Hypothalamus (tissue), 51 donors: ENCODE measurements around the gene OTOP3.

Source experiments
- DNase-seq, 51 donors: peaks; one replicate each; lab custom pipeline; 2025; lab: John Stamatoyannopoulos, UW

OTOP3 gene

DNA sequence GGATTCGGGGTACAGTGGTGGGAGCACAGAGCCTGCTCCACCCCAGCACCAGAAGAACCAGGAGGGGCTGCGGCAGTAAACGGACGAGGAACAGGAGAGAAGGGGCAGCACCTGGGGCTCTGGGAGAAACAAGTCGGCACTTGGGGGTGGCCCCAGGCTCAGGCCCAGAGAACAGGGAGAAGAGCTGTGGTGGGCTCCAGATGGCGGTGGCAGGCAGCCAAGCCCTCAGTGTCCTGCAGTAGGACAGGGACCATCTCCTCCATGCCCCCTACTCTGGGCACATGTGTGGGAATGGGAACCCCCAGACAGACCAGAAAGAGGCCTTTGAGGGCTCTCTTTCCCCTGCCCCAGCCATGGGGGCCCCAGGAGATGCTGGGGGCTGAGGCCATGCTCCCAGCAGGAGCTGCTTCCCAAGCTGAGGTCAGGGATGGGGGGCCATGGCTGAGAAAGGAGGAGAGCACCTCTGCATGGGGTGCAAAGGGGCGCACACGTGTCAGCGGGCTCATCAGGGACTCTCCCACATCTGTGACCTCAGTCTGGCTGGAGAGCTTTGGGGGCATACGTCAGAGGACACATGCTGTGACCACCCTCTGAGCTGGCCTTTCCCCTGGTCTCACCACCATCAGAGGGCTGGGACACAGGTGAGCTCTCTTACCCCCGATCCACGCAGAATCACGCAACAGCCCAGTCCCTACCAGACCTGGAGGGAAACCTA is 19.4 kb upstream of the OTOP3 start:
- DNase-seq, result no peak

DNA sequence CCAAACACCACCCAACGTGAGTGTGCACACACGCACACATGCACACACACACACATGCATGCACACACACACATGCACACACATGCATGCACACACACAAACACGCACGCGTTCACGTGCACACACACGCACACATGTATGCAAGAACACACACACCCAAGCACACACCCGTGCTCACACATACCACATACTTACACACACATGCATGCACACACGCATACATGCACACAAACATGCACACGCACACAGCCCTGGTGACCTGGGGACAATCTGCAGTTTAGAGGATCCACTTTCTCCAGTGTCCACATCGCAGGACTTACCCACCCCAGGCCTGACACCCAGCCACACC is 18.9 kb upstream of the OTOP3 start:
- no peak for DNase-seq

DNA sequence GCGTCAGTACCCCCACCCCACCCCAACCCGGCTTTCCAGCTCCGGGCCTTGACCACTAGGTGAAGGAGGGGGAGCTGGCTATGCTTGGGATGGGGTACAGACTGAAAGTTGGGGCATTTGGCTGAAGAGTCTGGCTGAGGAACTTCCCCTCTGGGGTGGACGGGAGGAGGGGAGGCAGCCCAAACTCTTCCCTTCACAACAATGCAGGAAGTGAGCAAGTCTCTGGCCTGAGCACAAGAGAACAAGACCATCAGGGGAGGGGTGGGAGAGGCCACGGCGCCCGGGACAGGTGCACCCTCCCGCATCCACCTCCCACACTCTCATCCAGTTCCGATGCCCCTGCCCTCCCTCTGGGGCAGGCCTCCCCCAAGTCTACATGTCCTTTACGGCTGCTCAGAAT is 18.3 kb upstream of the OTOP3 start:
- no peak for DNase-seq

DNA sequence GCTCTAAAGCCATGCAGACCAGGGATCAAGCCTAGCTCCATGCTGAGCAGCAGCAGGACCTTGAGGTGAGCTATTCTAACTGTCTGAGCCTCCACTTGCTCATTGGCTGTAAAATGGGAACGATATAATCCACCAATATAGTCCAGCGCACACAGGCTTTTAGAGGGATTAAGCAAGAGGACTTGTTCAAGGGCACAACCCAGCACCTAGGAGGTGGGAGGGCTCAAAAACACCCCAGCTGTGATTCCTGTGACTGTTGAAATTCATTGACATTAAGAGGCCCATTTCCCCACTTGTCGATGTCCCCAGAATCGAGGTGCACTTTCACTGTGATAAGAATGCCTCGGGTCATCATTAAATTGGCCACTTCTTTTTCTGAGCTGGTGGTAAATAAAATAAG is 16.8 kb upstream of the OTOP3 start:
- no peak for DNase-seq

DNA sequence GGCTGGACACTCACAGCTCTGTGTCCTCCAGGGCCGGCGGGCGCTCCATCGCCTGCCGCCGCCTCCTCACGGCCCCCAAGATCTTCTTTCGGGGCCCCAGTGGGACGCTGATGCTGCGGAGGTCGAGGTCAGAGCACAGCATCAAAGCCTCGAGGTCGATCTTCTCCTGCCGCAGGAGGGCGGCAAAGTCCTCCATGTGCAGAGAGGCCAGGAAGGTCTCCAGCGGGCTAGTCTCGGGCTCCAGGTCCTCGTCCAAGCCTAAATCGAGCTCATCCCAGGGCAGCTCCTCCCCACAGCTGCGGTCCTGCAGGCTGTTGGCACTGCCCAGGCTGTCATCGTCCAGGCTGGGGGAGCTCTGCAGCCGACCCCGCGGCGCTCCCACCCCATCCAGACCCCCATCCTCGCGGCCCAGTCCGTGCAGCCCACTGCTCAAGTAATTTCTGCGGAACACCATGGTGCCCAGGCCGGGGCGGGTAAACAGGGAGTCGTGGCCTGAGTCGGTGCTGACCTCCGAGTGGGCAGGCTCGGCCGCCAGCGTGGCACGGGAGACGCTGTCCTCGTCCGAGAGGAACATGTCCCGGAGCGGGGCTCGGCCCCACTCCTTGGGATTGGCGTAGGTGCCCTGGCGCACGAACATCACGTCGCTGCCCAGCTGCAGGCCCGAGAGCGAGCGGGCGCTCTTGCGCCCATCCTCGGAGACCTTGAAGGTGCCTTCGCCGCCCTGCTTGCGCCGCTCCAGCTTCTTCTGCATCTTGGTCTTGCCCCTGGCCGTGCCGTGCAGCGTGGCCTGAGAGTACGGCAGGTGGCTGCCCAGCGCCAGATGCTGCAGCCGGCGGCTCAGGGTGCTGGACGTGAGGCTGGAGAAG is 16.0 kb upstream of the OTOP3 start:
- DNase-seq, result peak in 5 of 51 donors; percentile 4 to 45 (median 7)

DNA sequence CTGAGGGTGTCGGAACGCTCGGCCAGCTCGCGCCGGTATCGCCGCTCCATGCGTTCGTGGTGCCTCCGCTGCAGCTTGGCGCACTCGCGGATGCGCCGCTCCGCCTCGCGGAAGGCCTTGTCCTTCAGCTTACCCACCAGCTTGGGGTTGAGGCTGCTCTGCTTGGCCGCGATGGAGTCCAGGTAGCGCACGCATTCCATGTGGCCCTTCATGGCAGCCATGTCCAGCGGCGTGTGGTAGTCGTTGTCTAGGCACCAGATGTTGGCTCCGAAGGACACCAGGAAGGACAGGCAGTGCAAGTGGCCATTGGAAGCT is 15.4 kb upstream of the OTOP3 start:
- no peak for DNase-seq

DNA sequence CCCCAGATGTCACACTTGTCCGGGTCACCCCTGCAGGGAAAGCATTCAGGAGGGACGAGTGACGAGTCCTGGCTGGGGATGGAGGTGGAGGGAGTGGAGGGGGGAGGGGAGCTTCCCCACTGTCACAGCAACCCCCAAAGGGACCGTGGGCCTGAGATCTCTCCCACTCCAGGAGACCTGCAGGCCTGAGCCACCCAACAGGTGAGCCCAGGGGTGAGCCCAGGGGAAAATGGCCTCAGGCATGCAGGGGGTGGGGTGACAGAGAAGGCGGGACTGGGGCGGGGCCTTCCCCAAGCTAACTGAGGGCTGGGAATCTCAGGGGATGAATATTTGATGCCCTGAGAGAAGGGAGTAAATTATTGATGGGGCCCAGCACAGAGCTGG is 15.1 kb upstream of the OTOP3 start:
- DNase-seq, result no peak

DNA sequence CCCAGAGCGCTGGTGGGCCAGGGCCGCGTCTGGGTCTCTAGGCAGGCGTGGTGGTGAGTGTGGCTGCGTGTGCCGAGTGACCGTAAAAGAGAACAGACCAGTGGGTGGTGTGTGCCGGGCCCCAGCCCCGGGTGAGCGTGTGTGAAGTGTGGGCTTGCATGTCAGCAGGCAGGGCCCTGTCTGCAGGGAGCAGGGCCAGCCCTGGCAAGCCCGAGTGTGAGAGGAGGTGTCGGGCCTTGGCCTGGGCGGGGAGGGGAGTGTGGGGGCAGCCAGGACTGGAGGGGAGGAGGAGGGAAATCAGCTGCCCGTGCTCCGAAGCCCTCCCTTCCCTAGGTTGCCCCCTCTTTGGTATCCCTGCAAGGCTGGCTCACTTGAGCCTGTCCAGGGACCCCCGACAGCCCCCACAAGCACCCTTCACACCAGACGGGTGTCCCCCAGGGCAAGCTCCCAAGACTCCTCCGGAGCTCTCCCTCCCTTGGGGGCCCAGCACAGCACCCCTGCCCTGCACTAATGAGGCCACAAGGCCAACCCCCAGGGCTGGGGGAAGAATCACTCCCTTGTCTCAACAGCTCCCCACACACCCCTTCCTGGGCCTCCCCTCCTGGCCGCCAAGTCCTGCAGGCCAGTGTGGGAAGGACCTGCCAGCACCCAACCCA is 14.5 kb upstream of the OTOP3 start:
- DNase-seq, result no peak

DNA sequence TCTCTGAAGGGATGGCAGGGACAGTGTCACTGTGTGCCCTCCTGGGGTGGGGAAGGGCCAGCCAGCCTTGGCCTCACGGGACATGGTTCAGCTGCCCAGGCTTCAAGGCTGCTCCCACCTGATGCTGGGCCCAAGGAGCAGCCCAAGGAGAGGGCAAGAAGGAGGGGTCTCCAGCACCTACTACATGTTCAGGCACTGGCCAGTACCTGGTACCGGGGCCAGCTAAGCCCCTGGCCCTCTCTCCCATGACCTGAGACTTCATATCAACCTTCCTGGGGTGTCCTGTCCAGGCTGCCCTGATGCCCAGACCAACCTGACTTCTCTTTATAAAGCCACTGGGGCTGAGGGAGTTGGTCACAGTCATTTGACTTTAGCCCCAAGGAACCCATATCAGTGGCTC is 13.9 kb upstream of the OTOP3 start:
- no peak for DNase-seq

DNA sequence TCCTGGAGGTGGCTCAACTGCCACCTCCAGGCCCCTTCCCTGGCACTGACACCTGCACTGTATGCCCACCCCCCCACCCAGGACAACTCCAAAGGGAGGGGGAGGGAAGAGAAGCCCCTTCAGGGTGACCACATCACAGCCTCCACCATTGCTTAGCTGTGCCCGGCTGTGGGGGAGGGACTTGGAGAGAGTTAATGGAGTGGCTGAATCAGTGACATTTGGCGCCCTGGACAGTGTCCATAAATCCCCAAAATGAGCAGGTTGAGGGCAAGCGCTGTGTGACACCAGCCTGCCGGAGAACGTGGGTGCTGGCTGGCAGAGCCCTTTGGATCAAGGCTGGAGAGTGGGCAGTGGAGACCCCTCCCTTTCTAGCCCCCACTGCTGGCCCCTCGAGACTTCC is 13.5 kb upstream of the OTOP3 start:
- no peak for DNase-seq

DNA sequence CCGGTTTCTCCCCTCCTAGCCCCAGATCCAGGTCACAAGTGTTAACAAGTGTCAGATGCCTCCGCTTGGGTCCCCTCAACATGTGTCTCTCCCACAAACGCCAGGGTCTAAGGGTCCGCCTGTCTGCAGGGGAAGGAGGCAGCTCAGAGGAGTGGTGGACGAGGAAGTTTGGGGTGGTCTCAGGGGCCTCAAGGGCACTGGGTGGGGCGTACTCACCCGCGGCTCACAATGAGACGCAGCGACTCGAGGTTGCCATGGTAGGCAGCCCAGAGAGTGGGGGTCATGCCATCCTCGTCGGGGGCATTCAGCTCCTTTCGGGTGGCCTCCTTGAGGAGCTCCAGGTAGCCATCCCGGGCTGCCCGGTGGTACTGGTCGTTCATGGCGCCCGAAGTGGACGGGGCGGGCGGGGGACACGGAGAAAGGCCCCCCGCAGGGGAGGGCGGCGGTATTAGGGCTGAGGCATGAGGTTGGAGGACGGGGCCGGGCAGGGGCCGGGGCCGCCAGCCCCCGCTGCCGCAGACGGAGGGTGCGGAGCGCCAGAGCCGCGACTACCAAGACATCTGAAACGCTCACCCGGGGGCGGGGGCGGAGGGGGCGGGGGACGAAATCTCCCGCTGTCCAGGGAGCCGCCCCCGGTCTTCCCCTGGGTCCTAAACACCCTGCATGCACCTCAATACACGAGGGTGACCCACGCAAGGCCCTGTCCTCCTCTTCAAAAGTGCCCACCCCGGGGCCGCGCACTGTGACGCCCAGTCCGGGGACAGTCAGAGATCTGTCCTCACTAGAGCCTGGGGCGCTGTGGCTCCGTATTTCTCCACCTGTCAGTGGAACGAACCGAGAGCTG is 12.8 kb upstream of the OTOP3 start, which contains the start of gene USH1G:
Gene USH1G, minus strand, starts transcription at position 562 of the 844 bp plus-strand sequence. Its CDS starts 182 bp downstream, at position 380.
- DNase-seq, result peak in 1 of 51 donors; percentile 25

DNA sequence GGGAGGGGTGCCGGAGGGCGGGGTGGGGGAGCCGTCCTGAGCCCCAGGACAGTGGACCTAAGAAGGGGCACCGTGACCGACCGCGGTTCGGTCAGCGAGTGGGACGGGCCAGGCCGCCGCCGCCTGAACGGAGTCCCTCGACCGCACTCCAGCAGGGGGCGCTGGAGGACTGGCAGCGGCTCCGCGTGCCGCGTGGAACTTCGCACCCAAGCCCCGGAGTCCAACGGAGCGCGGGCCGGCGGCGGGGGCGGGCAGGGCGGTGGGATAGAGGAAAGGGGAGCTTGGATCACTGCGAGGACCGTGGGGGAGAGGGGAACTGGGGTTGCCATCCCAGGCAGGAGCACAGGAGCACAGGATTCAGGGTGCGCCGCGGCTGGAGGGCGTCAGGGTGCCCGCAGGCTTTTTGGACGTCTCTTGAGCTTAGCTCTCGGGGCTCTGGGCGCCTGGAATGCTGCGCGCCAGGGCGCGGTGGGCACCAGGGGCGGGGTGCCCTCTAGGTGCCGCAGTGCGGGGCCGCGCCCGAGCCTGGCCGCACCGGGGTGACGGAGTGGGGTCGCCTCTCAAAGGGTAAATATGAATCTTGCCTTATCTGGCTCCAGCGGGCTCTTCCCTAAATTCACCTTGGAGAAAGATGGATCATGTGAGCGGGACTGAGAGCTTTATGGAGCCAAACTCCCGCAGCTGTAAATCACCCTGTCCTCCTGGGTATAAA is 12.0 kb upstream of the OTOP3 start:
- DNase-seq, result peak in 32 of 51 donors; percentile 3 to 80 (median 25)

DNA sequence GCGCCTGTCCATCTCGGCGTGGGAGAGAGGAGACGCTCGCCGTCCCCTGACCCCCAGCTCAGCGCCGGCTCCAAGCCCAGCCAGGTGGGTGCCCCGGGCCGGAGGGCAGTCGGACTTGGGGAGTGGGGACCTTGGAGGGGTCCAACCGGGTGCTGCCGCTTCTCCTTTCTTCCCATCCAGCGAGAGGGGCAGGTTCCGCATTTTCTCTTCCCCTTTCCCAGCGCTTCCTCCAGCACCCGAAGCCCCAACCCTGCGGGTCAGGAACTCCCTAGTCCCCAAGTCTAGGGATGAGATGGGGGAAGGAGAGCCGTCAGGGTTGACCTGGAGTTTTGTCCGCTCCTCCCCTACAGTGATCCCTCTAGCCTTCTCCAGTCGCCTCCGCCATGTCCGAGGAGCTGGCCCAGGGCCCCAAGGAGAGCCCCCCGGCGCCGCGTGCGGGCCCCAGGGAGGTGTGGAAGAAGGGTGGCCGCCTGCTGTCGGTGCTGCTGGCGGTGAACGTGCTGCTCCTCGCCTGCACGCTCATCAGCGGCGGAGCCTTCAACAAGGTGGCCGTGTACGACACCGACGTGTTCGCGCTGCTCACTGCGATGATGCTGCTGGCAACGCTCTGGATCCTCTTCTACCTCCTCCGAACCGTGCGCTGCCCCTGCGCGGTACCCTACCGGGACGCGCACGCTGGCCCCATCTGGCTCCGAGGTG is 11.3 kb upstream of the OTOP3 start, which contains the start of gene OTOP2:
Gene OTOP2, plus strand, starts transcription at position 24 of the 699 bp plus-strand sequence. Its CDS starts 360 bp downstream, at position 384.
- peak in 7 of 51 donors; percentile 3 to 14 (median 5) for DNase-seq

DNA sequence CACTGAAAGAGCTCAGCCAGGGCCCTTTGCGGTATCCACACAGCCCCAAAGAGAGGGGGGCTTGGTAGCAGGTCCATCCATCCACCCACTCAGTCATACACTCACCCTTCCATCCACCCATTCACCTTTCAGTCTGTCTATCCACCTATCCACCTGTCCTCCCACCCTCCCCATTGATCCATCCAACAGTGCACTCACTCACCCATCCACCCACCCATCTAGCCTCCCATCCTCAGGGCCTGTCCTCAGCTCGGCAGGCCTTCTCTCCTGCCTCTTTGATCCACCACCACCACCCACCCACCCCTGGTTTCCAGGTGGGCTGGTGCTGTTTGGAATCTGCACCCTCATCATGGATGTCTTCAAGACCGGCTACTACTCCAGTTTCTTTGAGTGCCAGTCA is 10.5 kb upstream of the OTOP3 start:
- DNase-seq, result no peak

DNA sequence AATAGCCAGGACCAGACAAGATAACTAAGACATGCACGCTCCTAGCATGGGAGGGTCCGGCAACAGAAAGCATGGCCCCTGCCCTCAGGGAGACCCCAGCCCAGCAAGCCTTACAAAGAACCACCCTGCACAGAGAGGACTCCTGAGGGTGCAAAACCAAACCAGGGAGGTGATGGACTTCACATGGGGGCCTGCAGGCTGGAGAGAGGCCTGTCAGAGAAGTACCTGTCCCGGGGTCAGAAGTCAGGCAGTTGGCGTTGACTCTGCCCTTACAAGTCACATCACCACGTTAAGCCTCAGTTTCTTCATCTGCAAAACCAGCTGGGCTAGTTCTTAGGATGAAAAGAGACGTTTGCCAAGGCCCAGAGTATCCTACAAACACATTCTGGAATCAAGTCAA is 6.9 kb upstream of the OTOP3 start:
- no peak for DNase-seq

DNA sequence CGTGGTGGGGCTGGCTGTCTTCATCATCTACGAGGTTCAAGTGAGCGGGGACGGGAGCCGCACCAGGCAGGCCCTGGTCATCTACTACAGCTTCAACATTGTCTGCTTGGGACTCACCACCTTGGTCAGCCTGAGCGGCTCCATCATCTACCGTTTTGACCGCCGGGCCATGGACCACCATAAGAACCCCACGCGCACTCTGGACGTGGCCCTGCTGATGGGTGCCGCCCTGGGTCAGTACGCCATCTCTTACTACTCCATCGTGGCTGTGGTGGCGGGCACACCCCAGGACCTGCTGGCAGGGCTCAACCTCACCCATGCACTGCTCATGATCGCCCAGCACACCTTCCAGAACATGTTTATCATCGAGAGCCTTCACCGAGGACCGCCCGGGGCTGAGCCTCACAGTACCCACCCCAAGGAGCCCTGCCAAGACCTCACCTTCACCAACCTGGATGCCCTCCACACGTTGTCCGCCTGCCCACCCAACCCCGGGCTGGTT is 5.1 kb upstream of the OTOP3 start:
- DNase-seq, result no peak

DNA sequence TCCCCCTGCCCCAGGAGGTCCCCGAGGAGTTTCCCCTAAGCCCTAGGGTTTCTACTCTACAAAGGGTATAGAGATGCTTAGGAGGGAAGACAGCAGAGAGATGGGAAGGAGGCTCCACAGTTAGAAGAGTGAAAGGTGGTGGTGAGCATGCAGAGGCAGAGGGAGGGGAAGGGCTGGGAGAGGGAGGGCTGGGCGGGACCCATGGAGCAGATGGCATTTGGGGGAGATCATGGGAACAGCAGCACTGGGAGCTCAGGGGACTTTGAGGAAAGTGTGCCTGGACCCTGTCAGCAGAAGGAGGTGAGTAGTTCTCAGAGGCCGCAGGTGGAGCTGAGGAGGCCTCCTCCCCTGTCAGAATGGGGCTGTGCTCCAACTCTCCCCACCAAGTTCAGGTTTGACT is 650 bp upstream of the OTOP3 start:
- no peak for DNase-seq

DNA sequence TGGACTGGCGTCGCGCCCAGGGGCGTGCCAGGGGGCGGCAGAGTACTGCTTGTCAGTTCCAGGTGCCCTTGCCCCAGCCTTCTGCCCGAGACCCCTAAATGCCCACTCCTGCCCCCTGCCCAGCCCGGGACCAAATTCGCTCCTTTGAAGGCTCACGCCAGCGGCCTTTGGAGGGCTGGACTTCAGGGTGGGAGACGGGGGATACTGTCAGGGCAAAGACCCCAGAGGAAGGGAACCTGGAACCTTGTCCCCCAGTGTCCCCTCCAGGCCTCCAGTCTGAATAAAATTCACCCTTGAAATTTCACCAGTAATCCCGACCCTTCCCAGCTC is 737 bp downstream of the OTOP3 start:
- no peak for DNase-seq
